ENCODE results near the gene ARHGEF11.

DNA sequence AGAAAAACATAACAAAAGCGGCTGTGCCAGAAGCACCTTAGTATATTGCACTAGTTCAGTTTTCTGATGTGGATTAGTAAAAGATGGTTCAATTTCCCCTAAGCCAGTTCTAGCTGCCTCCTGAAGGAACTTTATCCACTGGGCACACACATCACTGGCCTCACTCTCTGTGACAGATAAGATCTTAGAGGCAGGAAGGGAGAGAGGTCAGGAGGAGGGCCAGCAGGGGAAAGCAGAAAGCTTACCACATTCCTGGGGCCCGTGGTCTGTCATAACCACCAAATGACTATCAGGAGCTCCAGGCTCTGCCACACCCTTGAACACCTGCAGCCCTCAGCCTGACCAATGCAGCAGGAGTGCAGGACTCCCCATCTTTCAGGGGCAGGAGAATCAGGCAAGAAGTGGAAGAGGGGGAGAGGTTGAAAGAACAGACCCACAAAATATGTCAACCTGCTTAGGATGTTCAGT is 87.3 kb downstream of the ARHGEF11 start:
- TF ChIP-seq TP53 (CRISPR knock-in tag; IDR thresholded peaks at IDR 0.05) (no peak), NFATC4 (CRISPR knock-in tag; IDR thresholded peaks at IDR 0.05) (no peak), JUN (CRISPR knock-in tag; IDR thresholded peaks at IDR 0.05) (no peak), NFYB (CRISPR knock-in tag; conservative IDR thresholded peaks at IDR 0.05; ENCODE audit: low read depth) (no peak), ZNF263 (CRISPR knock-in tag; IDR thresholded peaks at IDR 0.05; ENCODE audit: low read depth) (no peak), CTCF (IDR thresholded peaks at IDR 0.05) (no peak)
